Measurements from ENCODE around the gene DLAT.

The DLAT gene

GRCh38 chr11:112024773-112025678, at the start of gene DLAT:
TSS of gene DLAT (plus strand) at chr11:112025408. CDS start at chr11:112025473, 65 bp downstream.
- TF ChIP-seq, protein P1, sequence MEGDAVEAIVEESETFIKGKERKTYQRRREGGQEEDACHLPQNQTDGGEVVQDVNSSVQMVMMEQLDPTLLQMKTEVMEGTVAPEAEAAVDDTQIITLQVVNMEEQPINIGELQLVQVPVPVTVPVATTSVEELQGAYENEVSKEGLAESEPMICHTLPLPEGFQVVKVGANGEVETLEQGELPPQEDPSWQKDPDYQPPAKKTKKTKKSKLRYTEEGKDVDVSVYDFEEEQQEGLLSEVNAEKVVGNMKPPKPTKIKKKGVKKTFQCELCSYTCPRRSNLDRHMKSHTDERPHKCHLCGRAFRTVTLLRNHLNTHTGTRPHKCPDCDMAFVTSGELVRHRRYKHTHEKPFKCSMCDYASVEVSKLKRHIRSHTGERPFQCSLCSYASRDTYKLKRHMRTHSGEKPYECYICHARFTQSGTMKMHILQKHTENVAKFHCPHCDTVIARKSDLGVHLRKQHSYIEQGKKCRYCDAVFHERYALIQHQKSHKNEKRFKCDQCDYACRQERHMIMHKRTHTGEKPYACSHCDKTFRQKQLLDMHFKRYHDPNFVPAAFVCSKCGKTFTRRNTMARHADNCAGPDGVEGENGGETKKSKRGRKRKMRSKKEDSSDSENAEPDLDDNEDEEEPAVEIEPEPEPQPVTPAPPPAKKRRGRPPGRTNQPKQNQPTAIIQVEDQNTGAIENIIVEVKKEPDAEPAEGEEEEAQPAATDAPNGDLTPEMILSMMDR (IDR thresholded peaks at IDR 0.05): no peak

- TF ChIP-seq, protein P1 (IDR thresholded peaks at IDR 0.05): no peak
Observed at GRCh38 chr11:111976119-111976766, 49.0 kb upstream of the DLAT start.

DNA sequence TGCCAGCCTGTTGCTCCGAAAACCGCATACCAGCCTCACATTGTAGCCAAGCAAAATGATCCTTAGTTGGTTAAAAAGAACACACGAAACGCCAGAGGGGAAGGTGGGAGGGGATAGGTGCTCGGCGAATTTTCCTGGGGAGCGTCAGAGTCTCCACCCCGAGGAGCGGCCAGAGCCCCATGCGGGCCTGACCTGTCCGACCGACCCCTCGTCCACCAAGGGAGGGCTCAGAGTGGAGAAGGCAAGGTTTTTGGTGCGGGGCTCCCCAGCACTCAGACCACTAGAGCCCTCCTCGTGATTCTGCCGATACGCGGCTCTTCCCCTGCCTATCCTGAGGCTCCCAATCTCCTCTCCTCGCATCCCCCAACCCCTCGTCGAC, 48.5 kb upstream of the DLAT start:
- TF ChIP-seq, protein P1 (IDR thresholded peaks at IDR 0.05): no peak

- TF ChIP-seq, protein P1 (IDR thresholded peaks at IDR 0.05): no peak
Observed at GRCh38 chr11:111977146-111978027, 47.8 kb upstream of the DLAT start.

DNA sequence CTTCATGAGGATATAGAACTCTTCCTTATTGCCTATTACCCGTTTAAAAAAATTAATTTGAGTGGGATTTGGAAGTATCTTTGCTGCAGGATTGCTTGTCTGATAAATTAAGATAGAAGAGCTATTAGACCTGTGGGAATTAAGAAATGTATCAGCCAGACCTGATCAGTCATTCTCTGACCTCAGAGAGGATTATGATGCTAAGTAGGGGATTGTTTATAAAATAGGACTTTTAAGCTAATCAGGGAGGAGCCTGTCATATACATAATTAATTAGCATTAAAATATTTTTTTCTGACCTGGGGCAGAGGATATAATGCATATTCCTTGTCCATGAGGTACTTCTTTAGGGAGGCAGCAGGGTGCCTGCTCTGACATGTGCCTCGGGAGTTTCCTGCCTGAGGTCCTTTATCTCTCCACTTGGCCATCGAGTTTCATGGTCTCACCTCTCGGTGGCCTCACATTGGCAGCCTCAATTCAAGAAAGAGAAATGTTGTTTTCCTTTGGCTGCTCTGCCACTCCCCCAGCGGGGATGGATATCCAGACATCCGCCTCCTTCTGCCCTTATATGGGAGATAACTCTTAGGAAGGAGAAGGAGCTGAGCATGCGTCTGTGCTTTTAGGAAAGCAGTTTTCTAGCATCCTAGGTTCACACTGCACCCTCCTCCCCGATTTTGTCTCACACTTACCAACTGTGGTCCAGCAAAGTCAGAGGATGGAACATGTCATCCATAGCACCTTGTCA, 47.0 kb upstream of the DLAT start:
- TF ChIP-seq, protein P1 (IDR thresholded peaks at IDR 0.05): no peak

GRCh38 chr11:111980062-111980461, 45.1 kb upstream of the DLAT start:
- TF ChIP-seq, protein P1 (IDR thresholded peaks at IDR 0.05): no peak
